Adrenal gland (tissue), 5 donors: ENCODE measurements around the gene ZNF653.

Experiments
- CTCF ChIP-seq, 6 experiments: fragments of 450-650 bp in 4 of 6; fragments of 200-600 bp in 2 of 6; sonication (generic) in 1 of 6; IDR thresholded peaks; 1 replicate in 5 of 6; 2 replicates in 1 of 6; pipeline versions ENCODE4 v1.5.1 to v1.8.0; 2016 to 2021; ENCODE audit warnings: antibody characterized with exemption in 6 of 6, mild to moderate bottlenecking in 2 of 6, moderate library complexity in 1 of 6
- POLR2A ChIP-seq, 2 donors: fragments of 450-650 bp; IDR thresholded peaks; one replicate each; pipeline ENCODE4 v1.6.1; 2017; ENCODE audit warnings: antibody characterized with exemption in 2 of 2, mild to moderate bottlenecking in 2 of 2, moderate library complexity in 1 of 2
- donor health status: DM: no; HTN: no; CAD: no.

- TF ChIP-seq POLR2A (IDR thresholded peaks at IDR 0.05): no peak
- no peak for TF ChIP-seq CTCF (IDR thresholded peaks at IDR 0.05)
Observed at GRCh38 chr19:11445141-11445540, 60.5 kb downstream of the ZNF653 start.
